Activated CD4-positive, alpha-beta T cell treated with anti-CD3 and anti-CD28 coated beads, Interleukin-2, amount 50 U/mL, for 1 hour (primary cell): ENCODE data around the gene DUSP5.

Source experiments
- DNase-seq: peaks from one replicate; pipeline ENCODE4 v3.0.0-alpha.2; 2020

DUSP5 gene

GRCh38 chr10:110556296-110556695 is 58.6 kb downstream of the DUSP5 start:
- DNase-seq: no peak

- DNase-seq: peak; percentile 66
Measured at GRCh38 chr10:110556969-110557601, 59.4 kb downstream of the DUSP5 start.

- no peak for DNase-seq
Measured at GRCh38 chr10:110558041-110558440, 60.3 kb downstream of the DUSP5 start.

- DNase-seq: no peak
Measured at GRCh38 chr10:110560012-110560411, 62.3 kb downstream of the DUSP5 start.
